Colonic mucosa (tissue), 4 donors: ENCODE results near the gene TPSD1. TPM values are rescaled to one million over a fixed set of nuclear protein-coding genes. Genes with fewer than 3 reads are reported as not detected.
"Not testable (repeated sequence)": the region's sequence is repeated elsewhere in the genome, so short reads cannot be mapped to it uniquely, and the experiment has no call there.

Experiments used
- DNase-seq: peaks from one replicate; pipeline ENCODE4 v3.0.0-alpha.2; 2020
- H3K27ac ChIP-seq: fragments of 200-600 bp; one replicate; pipeline ENCODE4 v1.8.0; 2021
- H3K27me3 ChIP-seq: fragments of 200-600 bp; one replicate; pipeline ENCODE4 v1.8.0; 2021
- H3K36me3 ChIP-seq: fragments of 200-600 bp; one replicate; pipeline ENCODE4 v1.8.0; 2021
- H3K4me1 ChIP-seq: fragments of 200-600 bp; one replicate; pipeline ENCODE4 v1.8.0; 2021; ENCODE audit warnings: mild to moderate bottlenecking
- H3K4me3 ChIP-seq: fragments of 200-600 bp; one replicate; pipeline ENCODE4 v1.8.0; 2021
- H3K9ac ChIP-seq, 2 donors: one replicate each; pipeline ENCODE4 v1.7.0; 2013; ENCODE audit warnings: control low read depth in 2 of 2, low read depth in 2 of 2, low read length in 2 of 2
- H3K9me3 ChIP-seq: fragments of 200-600 bp; one replicate; pipeline ENCODE4 v1.8.0; 2021
- intact Hi-C: fragments of 100-400 bp; cut with DNase I; formaldehyde crosslinking; loops from one replicate; pipeline ENCODE4 v1.14.1; 2022
- total RNA-seq, 2 donors: library from RNA; stranded (reverse); fragmentation: NEBNext Ultra II Directional in 1 of 2; extraction: Animal tissue kit (Norgen Biotek cat#: 25700) in 1 of 2; gene quantifications; one replicate each; pipeline ENCODE4 v1.2.1, GENCODE V29; 2021
- TF ChIP-seq, protein P1 (sequence below): fragments of 200-600 bp; IDR thresholded peaks from one replicate; pipeline ENCODE4 v1.8.0; 2022; ENCODE audit warnings: antibody characterized with exemption, mild to moderate bottlenecking
- donor health status: healthy.
- donor health status: DM: no; HTN: no; CAD: no.
- donor health status: DM: no; HTN: no; CAD: no.

Gene TPSD1
- total RNA-seq, 2 donors from 2014 or later = 0.19 to 0.64 TPM

GRCh38 chr16:1243363-1243762 is 12.5 kb upstream of the TPSD1 start:
- H3K9ac ChIP-seq, H3K9me3 ChIP-seq, intact Hi-C loops, DNase-seq, H3K27me3 ChIP-seq, H3K36me3 ChIP-seq, H3K4me3 ChIP-seq, H3K27ac ChIP-seq, H3K4me1 ChIP-seq: not testable (repeated sequence)

DNA sequence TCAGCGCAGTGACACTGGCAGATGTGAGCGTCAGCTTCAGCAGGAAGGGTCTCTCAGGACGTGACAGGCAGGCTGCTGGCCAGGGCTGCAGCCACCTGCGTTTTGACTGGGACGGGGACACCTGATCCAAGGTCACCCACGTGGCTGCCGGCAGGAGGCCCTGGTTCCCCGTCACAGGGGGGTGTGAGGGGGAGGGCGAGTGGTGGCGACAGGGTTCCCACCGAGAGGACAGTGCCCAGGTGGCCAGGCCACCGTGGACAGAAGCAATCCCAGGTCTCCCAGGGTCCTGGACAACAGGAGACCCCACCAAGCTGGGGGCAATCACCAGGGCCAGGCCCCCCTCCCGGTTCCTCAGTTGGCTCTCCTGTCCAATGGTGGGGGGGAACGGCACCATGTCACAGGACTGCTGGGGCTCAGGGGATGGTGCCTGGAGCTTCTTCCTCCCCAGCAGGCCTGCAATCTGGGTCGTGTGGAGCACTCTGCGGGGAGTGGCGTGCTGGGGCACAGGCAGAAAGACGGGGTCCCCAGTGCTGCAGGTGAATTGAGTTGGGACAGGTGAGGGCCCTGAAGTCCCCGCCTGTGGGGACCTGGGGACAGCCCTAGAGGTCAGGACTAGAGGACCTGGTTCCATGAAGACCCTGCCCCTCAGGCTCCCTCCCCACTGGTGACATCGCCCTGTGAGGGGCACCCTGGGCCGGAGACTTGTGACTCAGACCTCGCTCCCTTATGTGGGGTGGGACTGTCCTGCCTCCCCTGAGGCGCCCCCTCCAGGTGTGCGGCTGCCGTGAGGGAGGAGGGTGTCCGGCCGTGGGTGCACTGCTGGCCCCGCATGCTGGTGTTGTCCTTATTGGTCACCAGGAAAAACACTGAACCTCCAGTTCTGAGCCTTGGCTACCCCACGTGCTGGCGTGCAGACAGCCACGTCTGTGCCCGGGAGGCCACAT is 11.7 kb upstream of the TPSD1 start:
- DNase-seq, H3K36me3 ChIP-seq, H3K4me3 ChIP-seq, H3K9me3 ChIP-seq, H3K27ac ChIP-seq, H3K4me1 ChIP-seq, H3K27me3 ChIP-seq, H3K9ac ChIP-seq, intact Hi-C loops: not testable (repeated sequence)

GRCh38 chr16:1244881-1245280 is 11.0 kb upstream of the TPSD1 start:
- Histone ChIP-seq H3K36me3 (no peaks in the 10 kb centered on the region), H3K4me3 (no peak overlapping the region), H3K9me3 (no peaks in the 10 kb centered on the region), H3K4me1 (no peaks in the 10 kb centered on the region), H3K9ac (no peak overlapping the region), H3K27ac (no peak overlapping the region), H3K27me3 (no peaks in the 10 kb centered on the region)
- intact Hi-C loops = no loop called here
- no peak for DNase-seq
- TF ChIP-seq, protein P1, sequence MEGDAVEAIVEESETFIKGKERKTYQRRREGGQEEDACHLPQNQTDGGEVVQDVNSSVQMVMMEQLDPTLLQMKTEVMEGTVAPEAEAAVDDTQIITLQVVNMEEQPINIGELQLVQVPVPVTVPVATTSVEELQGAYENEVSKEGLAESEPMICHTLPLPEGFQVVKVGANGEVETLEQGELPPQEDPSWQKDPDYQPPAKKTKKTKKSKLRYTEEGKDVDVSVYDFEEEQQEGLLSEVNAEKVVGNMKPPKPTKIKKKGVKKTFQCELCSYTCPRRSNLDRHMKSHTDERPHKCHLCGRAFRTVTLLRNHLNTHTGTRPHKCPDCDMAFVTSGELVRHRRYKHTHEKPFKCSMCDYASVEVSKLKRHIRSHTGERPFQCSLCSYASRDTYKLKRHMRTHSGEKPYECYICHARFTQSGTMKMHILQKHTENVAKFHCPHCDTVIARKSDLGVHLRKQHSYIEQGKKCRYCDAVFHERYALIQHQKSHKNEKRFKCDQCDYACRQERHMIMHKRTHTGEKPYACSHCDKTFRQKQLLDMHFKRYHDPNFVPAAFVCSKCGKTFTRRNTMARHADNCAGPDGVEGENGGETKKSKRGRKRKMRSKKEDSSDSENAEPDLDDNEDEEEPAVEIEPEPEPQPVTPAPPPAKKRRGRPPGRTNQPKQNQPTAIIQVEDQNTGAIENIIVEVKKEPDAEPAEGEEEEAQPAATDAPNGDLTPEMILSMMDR = no peak

GRCh38 chr16:1245452-1246020 is 10.3 kb upstream of the TPSD1 start:
- H3K9me3 ChIP-seq = no peaks in the 10 kb centered on the region
- DNase-seq = no peak
- no peaks in the 10 kb centered on the region for H3K36me3 ChIP-seq
- intact Hi-C loops = no loop called here
- H3K27me3 ChIP-seq = no peaks in the 10 kb centered on the region
- H3K9ac ChIP-seq = no peak overlapping the region
- H3K4me3 ChIP-seq = no peak overlapping the region
- no peak overlapping the region for H3K27ac ChIP-seq
- TF ChIP-seq, protein P1 = no peak
- no peaks in the 10 kb centered on the region for H3K4me1 ChIP-seq

GRCh38 chr16:1247903-1248537 is 7.8 kb upstream of the TPSD1 start:
- H3K27me3 ChIP-seq, H3K4me1 ChIP-seq, H3K27ac ChIP-seq, H3K9ac ChIP-seq, H3K9me3 ChIP-seq, H3K36me3 ChIP-seq, intact Hi-C loops, H3K4me3 ChIP-seq, DNase-seq: not testable (repeated sequence)

- H3K36me3 ChIP-seq, H3K27me3 ChIP-seq, H3K9me3 ChIP-seq, H3K4me3 ChIP-seq, DNase-seq, H3K27ac ChIP-seq, intact Hi-C loops, H3K9ac ChIP-seq, H3K4me1 ChIP-seq: not testable (repeated sequence)
Measured at GRCh38 chr16:1249031-1249755, 6.7 kb upstream of the TPSD1 start.

DNA sequence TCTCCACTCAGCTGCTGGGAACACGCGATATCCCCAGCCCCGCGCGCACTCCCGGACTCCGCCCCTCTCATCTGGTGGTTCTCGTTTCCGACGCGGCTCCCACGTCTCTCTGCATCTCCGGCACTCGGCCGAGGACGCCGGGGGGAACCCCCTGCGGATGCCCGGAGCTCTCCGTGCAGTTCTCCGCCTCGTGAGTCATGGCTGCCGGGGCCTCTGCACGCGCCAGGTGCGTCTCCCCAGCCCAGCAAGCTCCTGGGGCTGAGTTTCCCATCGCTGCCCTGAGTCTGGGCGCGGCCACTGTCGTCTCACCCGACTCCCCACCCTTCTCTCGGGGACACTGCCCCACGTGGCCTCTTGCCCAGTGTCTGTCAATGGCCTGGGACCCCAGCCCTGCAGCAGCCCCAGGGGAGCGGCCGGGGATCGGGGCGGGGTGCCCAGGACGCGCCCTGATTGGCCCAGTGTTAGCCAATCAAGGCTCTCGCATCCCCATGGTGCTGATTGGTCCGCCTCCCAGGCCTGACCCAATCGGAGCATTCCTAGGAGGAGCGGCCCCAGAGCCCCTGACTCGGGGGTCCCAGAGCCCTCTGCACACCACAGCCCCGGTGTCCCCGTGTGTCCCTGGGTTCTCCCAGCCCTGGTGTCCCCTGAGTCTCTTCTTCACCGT is 2.0 kb upstream of the TPSD1 start:
- DNase-seq, H3K27ac ChIP-seq, H3K27me3 ChIP-seq, H3K9me3 ChIP-seq, intact Hi-C loops, H3K9ac ChIP-seq, H3K4me3 ChIP-seq, H3K4me1 ChIP-seq, H3K36me3 ChIP-seq: not testable (repeated sequence)

- H3K9ac ChIP-seq, intact Hi-C loops, H3K9me3 ChIP-seq, H3K27me3 ChIP-seq, H3K27ac ChIP-seq, H3K4me1 ChIP-seq, H3K36me3 ChIP-seq, DNase-seq, H3K4me3 ChIP-seq: not testable (repeated sequence)
Measured at GRCh38 chr16:1254821-1255220, 1.0 kb upstream of the TPSD1 start.

DNA sequence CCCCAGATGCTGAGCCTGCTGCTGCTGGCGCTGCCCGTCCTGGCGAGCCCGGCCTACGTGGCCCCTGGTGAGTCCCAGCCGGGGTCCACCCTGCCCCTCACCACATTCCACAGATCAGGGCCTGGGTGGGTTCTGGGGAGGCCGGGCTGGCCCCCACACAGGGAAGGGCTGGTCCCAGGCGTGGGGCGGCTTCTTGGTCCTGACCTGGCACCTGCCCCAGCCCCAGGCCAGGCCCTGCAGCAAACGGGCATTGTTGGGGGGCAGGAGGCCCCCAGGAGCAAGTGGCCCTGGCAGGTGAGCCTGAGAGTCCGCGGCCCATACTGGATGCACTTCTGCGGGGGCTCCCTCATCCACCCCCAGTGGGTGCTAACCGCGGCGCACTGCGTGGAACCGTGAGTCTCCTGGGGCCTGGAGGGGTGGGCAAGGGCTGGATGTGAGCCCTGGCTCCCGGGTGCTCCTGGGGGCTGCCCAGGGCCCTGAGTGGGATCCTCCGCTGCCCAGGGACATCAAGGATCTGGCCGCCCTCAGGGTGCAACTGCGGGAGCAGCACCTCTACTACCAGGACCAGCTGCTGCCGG is 516 bp downstream of the TPSD1 start:
- DNase-seq, intact Hi-C loops: not testable (repeated sequence)
- H3K27me3 ChIP-seq = peaks cover 22% of the 10 kb centered on the region

More for the DNA sequence above, 516 bp downstream of the TPSD1 start:
- H3K4me3 ChIP-seq, H3K9me3 ChIP-seq, H3K9ac ChIP-seq, H3K36me3 ChIP-seq, H3K4me1 ChIP-seq, H3K27ac ChIP-seq: not testable (repeated sequence)
